Ishikawa (cell line): ENCODE results near the gene SAP25.

ENCODE experiments used
- CEBPB ChIP-seq: IDR thresholded peaks from 2 replicates; pipeline ENCODE4 v1.6.1; 2012
- CREB1 ChIP-seq: IDR thresholded peaks from 2 replicates; pipeline ENCODE4 v1.6.1; 2012; ENCODE audit warnings: low read depth
- EGR1 ChIP-seq: IDR thresholded peaks from 2 replicates; pipeline ENCODE4 v1.6.1; 2012
- EP300 ChIP-seq: IDR thresholded peaks from 2 replicates; pipeline ENCODE4 v1.6.1; 2012; ENCODE audit warnings: borderline replicate concordance
- FOXM1 ChIP-seq: IDR thresholded peaks from 2 replicates; pipeline ENCODE4 v1.6.1; 2012; ENCODE audit warnings: low read depth, borderline replicate concordance
- MAX ChIP-seq: IDR thresholded peaks from 2 replicates; pipeline ENCODE4 v1.6.1; 2012
- NFIC ChIP-seq: IDR thresholded peaks from 2 replicates; pipeline ENCODE4 v1.6.1; 2012
- RAD21 ChIP-seq: IDR thresholded peaks from 2 replicates; pipeline ENCODE4 v1.6.1; 2012; ENCODE audit warnings: low read depth
- REST ChIP-seq: IDR thresholded peaks from 2 replicates; pipeline ENCODE4 v1.6.1; 2012; ENCODE audit warnings: low read depth, mild to moderate bottlenecking
- TAF1 ChIP-seq: IDR thresholded peaks from 2 replicates; pipeline ENCODE4 v1.6.1; 2012; ENCODE audit warnings: low read depth, mild to moderate bottlenecking
- TCF12 ChIP-seq: IDR thresholded peaks from 2 replicates; pipeline ENCODE4 v1.6.1; 2012; ENCODE audit warnings: low read depth
- TEAD4 ChIP-seq: IDR thresholded peaks from 2 replicates; pipeline ENCODE4 v1.6.1; 2012
- YY1 ChIP-seq: IDR thresholded peaks from 2 replicates; pipeline ENCODE4 v1.6.1; 2012; ENCODE audit warnings: low read depth
- ZBTB7A ChIP-seq: IDR thresholded peaks from 2 replicates; pipeline ENCODE4 v1.6.1; 2012; ENCODE audit warnings: low read depth
- TF ChIP-seq, protein P1 (sequence below): IDR thresholded peaks from 2 replicates; pipeline ENCODE4 v1.6.1; 2012

The SAP25 gene

DNA sequence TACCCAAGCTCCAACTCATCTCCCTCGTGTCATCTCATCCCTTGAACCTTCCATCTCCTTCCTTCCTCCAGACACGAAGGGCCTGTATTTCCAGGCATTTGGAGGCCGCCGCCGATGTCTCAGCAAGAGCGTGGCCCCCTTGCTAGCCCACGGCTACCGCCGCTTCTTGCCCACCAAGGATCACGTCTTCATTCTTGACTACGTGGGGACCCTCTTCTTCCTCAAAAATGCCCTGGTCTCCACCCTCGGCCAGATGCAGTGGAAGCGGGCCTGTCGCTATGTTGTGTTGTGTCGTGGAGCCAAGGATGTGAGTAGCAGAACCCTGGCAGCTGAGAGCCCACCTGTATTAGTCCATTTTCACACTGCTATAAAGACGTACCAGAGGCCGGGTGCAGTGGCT is 17.9 kb upstream of the SAP25 start:
- TF ChIP-seq FOXM1 (no peak), REST (no peak), CREB1 (no peak), YY1 (no peak), EP300 (no peak), CEBPB (no peak), TCF12 (no peak), RAD21 (no peak), TAF1 (no peak), TEAD4 (no peak), MAX (no peak), EGR1 (no peak), NFIC (no peak), ZBTB7A (no peak)
- TF ChIP-seq, protein P1, sequence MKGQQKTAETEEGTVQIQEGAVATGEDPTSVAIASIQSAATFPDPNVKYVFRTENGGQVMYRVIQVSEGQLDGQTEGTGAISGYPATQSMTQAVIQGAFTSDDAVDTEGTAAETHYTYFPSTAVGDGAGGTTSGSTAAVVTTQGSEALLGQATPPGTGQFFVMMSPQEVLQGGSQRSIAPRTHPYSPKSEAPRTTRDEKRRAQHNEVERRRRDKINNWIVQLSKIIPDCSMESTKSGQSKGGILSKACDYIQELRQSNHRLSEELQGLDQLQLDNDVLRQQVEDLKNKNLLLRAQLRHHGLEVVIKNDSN = no peak

DNA sequence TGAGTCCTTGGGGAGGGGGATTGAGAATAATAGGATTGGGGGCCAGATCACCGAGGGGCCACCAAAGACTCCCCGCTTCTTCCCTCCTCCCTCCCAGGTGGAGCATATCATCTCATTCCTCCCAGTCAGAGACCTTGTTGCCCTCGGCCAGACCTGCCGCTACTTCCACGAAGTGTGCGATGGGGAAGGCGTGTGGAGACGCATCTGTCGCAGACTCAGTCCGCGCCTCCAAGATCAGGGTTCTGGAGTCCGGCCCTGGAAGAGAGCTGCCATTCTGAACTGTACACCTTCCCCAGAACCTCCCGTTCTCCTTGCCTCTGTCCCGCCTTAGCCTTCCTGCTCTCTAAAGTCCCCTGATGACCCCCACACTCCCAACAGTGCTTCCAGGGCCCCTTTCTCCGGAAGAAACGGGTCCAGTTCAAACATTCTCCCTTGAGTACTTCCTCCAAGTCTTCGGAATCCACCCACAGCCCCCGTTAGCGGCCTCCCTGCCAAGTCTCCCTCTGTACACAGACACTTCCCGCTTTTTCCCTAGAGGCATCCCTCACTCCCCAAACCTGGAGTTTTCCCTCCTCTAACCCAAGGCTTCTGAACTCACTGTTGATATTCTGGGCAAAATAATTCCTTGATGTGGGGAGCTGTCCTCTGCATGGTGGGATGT is 16.5 kb upstream of the SAP25 start:
- TF ChIP-seq CEBPB (no peak), CREB1 (no peak), NFIC (no peak), EP300 (no peak), TEAD4 (no peak), MAX (no peak), REST (no peak), YY1 (no peak), FOXM1 (no peak), EGR1 (no peak), TCF12 (no peak), RAD21 (no peak), ZBTB7A (no peak), TAF1 (no peak)
- TF ChIP-seq, protein P1 = no peak

GRCh38 chr7:100589341-100589947 is 15.7 kb upstream of the SAP25 start:
- TF ChIP-seq EP300 = no peak
- TF ChIP-seq EGR1 = no peak
- TF ChIP-seq MAX = no peak
- TF ChIP-seq, protein P1 = no peak
- no peak for TF ChIP-seq FOXM1
- no peak for TF ChIP-seq CREB1
- TF ChIP-seq RAD21 = no peak
- no peak for TF ChIP-seq ZBTB7A
- no peak for TF ChIP-seq TCF12
- no peak for TF ChIP-seq NFIC
- TF ChIP-seq TAF1 = no peak
- no peak for TF ChIP-seq TEAD4
- TF ChIP-seq CEBPB = no peak
- no peak for TF ChIP-seq YY1
- TF ChIP-seq REST = no peak
